ENCODE results near the gene HLTF. TPM values are rescaled to one million over a fixed set of nuclear protein-coding genes. Genes with fewer than 3 reads are reported as not detected.

Gene HLTF
- total RNA-seq, 1 experiment from 2014 or later = 73.4 TPM

DNA sequence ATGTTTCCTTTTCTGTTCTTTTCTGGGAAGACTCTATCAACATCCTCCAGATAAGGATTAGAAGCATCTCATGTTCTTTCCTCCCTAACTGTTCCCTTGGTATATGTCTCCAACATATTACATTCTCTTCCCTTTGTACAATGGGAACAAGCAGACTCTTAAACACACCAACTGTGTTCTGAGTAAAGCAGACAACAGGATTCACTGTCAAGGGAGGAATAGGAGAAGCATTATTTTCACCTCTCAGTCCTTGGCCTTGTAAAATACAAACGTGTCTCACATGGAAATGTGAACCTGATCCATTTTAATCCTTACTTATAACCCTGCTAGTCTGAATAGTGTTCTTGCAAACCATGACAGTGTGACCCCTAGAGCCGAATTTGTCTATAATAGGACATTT is 75.4 kb downstream of the HLTF start:
- BruUV-seq (replicated peaks) = no TSS peak
- peaks cover 2 to 4% of the 10 kb centered on the region in 2 experiments; a peak in 1 of 4 replicates for H3K36me3 ChIP-seq (ENCODE audit: control insufficient read depth in 1 of 2, insufficient read depth in 2 of 2, low read length in 2 of 2)
- ATAC-seq = no peak

GRCh38 chr3:149010504-149010951 is 75.8 kb downstream of the HLTF start:
- H3K4me1 ChIP-seq (ENCODE audit: control insufficient read depth in 1 of 2, insufficient read depth in 2 of 2, low read length in 2 of 2) = no peaks in the 10 kb centered on the region
- ChIA-PET CTCF (no interaction called here), RAD21 (ENCODE audit: low non-redundant PET in 1 of 2, low total read pairs in 2 of 2, uncharacterized antibody in 2 of 2, unreplicated experiment in 2 of 2) (no interaction called here), POLR2A (no interaction called here)
- H3K9ac ChIP-seq (ENCODE audit: low read length) = no peak overlapping the region
- BruUV-seq (replicated peaks) = no TSS peak
- H3K79me2 ChIP-seq (ENCODE audit: insufficient read depth, low read length) = no peaks in the 10 kb centered on the region
- no peaks in the 10 kb centered on the region for H4K20me1 ChIP-seq (ENCODE audit: insufficient read depth)
- no peaks in the 10 kb centered on the region for H3K9me3 ChIP-seq (ENCODE audit: control insufficient read depth in 1 of 2, insufficient read depth in 1 of 2, low read depth in 1 of 2, low read length in 2 of 2)
- TF ChIP-seq ELF1 (IDR thresholded peaks at IDR 0.05; ENCODE audit: borderline replicate concordance, low read depth) (no peak), YY1 (IDR thresholded peaks at IDR 0.05; ENCODE audit: extremely low read depth, insufficient replicate concordance, low read depth, low read length) (no peak), POLR2AphosphoS5 (IDR thresholded peaks at IDR 0.05; ENCODE audit: low read depth, low read length) (no peak), SIN3A (IDR thresholded peaks at IDR 0.05; ENCODE audit: low read depth) (no peak), EGR1 (IDR thresholded peaks at IDR 0.05; ENCODE audit: low read depth) (no peak), MAX (IDR thresholded peaks at IDR 0.05) (no peak), EZH2 (IDR thresholded peaks at IDR 0.05) (no peak), CEBPB (IDR thresholded peaks at IDR 0.05; ENCODE audit: low read depth) (no peak), FOSL1 (IDR thresholded peaks at IDR 0.05; ENCODE audit: low read depth) (no peak), CBX3 (IDR thresholded peaks at IDR 0.05; ENCODE audit: low read depth) (no peak), SP1 (IDR thresholded peaks at IDR 0.05; ENCODE audit: low read depth) (no peak), POLR2A (IDR thresholded peaks at IDR 0.05; ENCODE audit: borderline replicate concordance, extremely low read depth, insufficient read depth, insufficient read length) (no peak), ZBTB33 (IDR thresholded peaks at IDR 0.05; ENCODE audit: extremely low read depth, insufficient replicate concordance, low read length) (no peak), JUND (IDR thresholded peaks at IDR 0.05) (no peak), TCF7L2 (IDR thresholded peaks at IDR 0.05; ENCODE audit: borderline replicate concordance, extremely low read depth, insufficient read depth, insufficient read length) (no peak), SRF (IDR thresholded peaks at IDR 0.05; ENCODE audit: low read depth) (no peak), EZH2phosphoT487 (IDR thresholded peaks at IDR 0.05; ENCODE audit: borderline replicate concordance) (no peak)
- TF ChIP-seq, protein P1, sequence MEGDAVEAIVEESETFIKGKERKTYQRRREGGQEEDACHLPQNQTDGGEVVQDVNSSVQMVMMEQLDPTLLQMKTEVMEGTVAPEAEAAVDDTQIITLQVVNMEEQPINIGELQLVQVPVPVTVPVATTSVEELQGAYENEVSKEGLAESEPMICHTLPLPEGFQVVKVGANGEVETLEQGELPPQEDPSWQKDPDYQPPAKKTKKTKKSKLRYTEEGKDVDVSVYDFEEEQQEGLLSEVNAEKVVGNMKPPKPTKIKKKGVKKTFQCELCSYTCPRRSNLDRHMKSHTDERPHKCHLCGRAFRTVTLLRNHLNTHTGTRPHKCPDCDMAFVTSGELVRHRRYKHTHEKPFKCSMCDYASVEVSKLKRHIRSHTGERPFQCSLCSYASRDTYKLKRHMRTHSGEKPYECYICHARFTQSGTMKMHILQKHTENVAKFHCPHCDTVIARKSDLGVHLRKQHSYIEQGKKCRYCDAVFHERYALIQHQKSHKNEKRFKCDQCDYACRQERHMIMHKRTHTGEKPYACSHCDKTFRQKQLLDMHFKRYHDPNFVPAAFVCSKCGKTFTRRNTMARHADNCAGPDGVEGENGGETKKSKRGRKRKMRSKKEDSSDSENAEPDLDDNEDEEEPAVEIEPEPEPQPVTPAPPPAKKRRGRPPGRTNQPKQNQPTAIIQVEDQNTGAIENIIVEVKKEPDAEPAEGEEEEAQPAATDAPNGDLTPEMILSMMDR (IDR thresholded peaks at IDR 0.05 in 2 of 3, conservative IDR thresholded peaks at IDR 0.05 in 1 of 3; ENCODE audit: borderline replicate concordance in 1 of 3, insufficient read depth in 1 of 3, low read depth in 2 of 3, low read length in 2 of 3) = no peak
- TF ChIP-seq, protein P2, sequence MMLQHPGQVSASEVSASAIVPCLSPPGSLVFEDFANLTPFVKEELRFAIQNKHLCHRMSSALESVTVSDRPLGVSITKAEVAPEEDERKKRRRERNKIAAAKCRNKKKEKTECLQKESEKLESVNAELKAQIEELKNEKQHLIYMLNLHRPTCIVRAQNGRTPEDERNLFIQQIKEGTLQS (IDR thresholded peaks at IDR 0.05) = no peak
- no peak overlapping the region for H2AFZ ChIP-seq (ENCODE audit: low read depth, low read length, poor library complexity, severe bottlenecking)
- no peak overlapping the region for H3K4me2 ChIP-seq (ENCODE audit: low read length)
- H3K27me3 ChIP-seq (ENCODE audit: insufficient read depth, low read length) = no peaks in the 10 kb centered on the region
- peaks cover 2 to 4% of the 10 kb centered on the region in 2 experiments; a peak in 1 of 4 replicates for H3K36me3 ChIP-seq (ENCODE audit: control insufficient read depth in 1 of 2, insufficient read depth in 2 of 2, low read length in 2 of 2)
- ATAC-seq (no peak), DNase-seq (ENCODE audit: low read depth, low spot score) (no peak)
- H3K4me3 ChIP-seq (replicated peaks in 1 of 2; ENCODE audit: low read depth in 1 of 2, low read length in 2 of 2) = no peak overlapping the region
- intact Hi-C loops (cut with micrococcal nuclease) = no loop called here
- H3K27ac ChIP-seq (ENCODE audit: low read depth, low read length) = no peak overlapping the region
- no peaks in the 10 kb centered on the region for H3K9me2 ChIP-seq (ENCODE audit: insufficient read depth)

More for the DNA sequence above, 75.4 kb downstream of the HLTF start:
- Histone ChIP-seq H3K9me2 (ENCODE audit: insufficient read depth) (no peaks in the 10 kb centered on the region), H3K27ac (ENCODE audit: low read depth, low read length) (no peak overlapping the region), H3K79me2 (ENCODE audit: insufficient read depth, low read length) (no peaks in the 10 kb centered on the region), H3K4me1 (ENCODE audit: control insufficient read depth in 1 of 2, insufficient read depth in 2 of 2, low read length in 2 of 2) (no peaks in the 10 kb centered on the region), H3K9me3 (ENCODE audit: control insufficient read depth in 1 of 2, insufficient read depth in 1 of 2, low read depth in 1 of 2, low read length in 2 of 2) (no peaks in the 10 kb centered on the region), H4K20me1 (ENCODE audit: insufficient read depth) (no peaks in the 10 kb centered on the region), H3K4me2 (ENCODE audit: low read length) (no peak overlapping the region), H2AFZ (ENCODE audit: low read depth, low read length, poor library complexity, severe bottlenecking) (no peak overlapping the region), H3K9ac (ENCODE audit: low read length) (no peak overlapping the region), H3K4me3 (replicated peaks in 1 of 2; ENCODE audit: low read depth in 1 of 2, low read length in 2 of 2) (no peak overlapping the region), H3K27me3 (ENCODE audit: insufficient read depth, low read length) (no peaks in the 10 kb centered on the region)
- intact Hi-C loops (cut with micrococcal nuclease) = no loop called here
- TF ChIP-seq RAD21 (IDR thresholded peaks at IDR 0.05; ENCODE audit: low read depth) = no peak
- no peak for TF ChIP-seq EZH2 (IDR thresholded peaks at IDR 0.05)
- no peak for DNase-seq (ENCODE audit: low read depth, low spot score)
- RAD21 ChIA-PET (ENCODE audit: low non-redundant PET in 1 of 2, low total read pairs in 2 of 2, uncharacterized antibody in 2 of 2, unreplicated experiment in 2 of 2) = no interaction called here
- CTCF ChIA-PET = no interaction called here
- POLR2A ChIA-PET = no interaction called here

All from HCT116 (cell line).